RPMI7951 (cell line): ENCODE measurements around the gene B4GALNT2. TPM values are rescaled to one million over a fixed set of nuclear protein-coding genes. Genes with fewer than 3 reads are reported as not detected.

Experiments used
- DNase-seq: peaks from one replicate; pipeline ENCODE4 v3.0.0-alpha.2; 2012; ENCODE audit warnings: low read depth
- total RNA-seq: library from RNA; depleted of rRNA; stranded (reverse); fragments of >200 nt; shearing (Covaris generic); gene quantifications from 2 replicates; pipeline ENCODE4 v1.2.3, GENCODE V29; 2014

B4GALNT2 gene
- total RNA-seq, 1 experiment from 2014 or later: not detected

GRCh38 chr17:49210158-49211029, 77.8 kb downstream of the B4GALNT2 start, which contains the start of the genes ABI3 and GNGT2:
TSS of gene ABI3 (plus strand) at chr17:49210707. CDS start at chr17:49210725, 18 bp downstream.
TSS of gene GNGT2 (minus strand) at chr17:49210574. CDS start at chr17:49207422, 3,152 bp downstream.
- peak; percentile 51 for DNase-seq

- no peak for DNase-seq
Observed at GRCh38 chr17:49213399-49213798, 80.8 kb downstream of the B4GALNT2 start.

GRCh38 chr17:49213847-49214246, 81.3 kb downstream of the B4GALNT2 start:
- DNase-seq: no peak

GRCh38 chr17:49214676-49215360, 82.2 kb downstream of the B4GALNT2 start:
- no peak for DNase-seq

GRCh38 chr17:49216482-49216881, 83.9 kb downstream of the B4GALNT2 start:
- DNase-seq: no peak

- DNase-seq: no peak
Observed at GRCh38 chr17:49216953-49217650, 84.5 kb downstream of the B4GALNT2 start.

GRCh38 chr17:49217651-49218413, 85.3 kb downstream of the B4GALNT2 start:
- DNase-seq: no peak

- DNase-seq: no peak
Observed at GRCh38 chr17:49218941-49219913, 86.7 kb downstream of the B4GALNT2 start.

- no peak for DNase-seq
Observed at GRCh38 chr17:49219987-49220386, 87.4 kb downstream of the B4GALNT2 start.

- DNase-seq: no peak
Observed at GRCh38 chr17:49223168-49223516, 90.6 kb downstream of the B4GALNT2 start.

GRCh38 chr17:49223517-49224197, 91.1 kb downstream of the B4GALNT2 start:
- peak; percentile 26 for DNase-seq

- no peak for DNase-seq
Observed at GRCh38 chr17:49224198-49224996, 91.8 kb downstream of the B4GALNT2 start.

GRCh38 chr17:49224997-49225337, 92.4 kb downstream of the B4GALNT2 start:
- DNase-seq: no peak

GRCh38 chr17:49225554-49226236, 93.1 kb downstream of the B4GALNT2 start:
- DNase-seq: no peak
